Stimulated activated CD8-positive, alpha-beta memory T cell treated with anti-CD3 and anti-CD28 coated beads, Interleukin-12 subunit alpha, Interleukin-12 subunit beta, amount 100 ng/mL, for 4 hours (primary cell): ENCODE measurements around the gene DMGDH.

Experiments used
- DNase-seq: peaks from one replicate; pipeline ENCODE4 v3.0.0-alpha.2; 2020; ENCODE audit warnings: low read depth

Gene DMGDH

DNA sequence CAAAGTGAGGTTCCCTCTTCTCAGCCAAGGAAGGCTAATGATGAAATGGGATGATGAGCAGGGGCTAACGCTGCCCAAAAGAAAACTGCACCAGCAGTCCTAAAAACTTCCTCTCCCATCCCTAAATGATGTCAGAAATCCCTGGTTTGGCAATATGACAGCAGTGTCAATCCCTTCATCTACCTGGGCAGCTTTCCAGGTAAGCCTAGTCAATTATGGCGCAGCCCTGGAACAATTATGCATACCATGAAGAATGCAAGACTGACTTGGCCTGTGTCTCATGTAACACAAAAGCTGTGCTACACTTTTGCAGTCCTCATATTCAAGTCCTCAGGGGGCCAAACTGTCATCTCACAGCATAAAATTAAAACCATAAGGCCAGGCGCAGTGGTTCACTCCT lies 7.0 kb downstream of the DMGDH start:
- DNase-seq = no peak

DNA sequence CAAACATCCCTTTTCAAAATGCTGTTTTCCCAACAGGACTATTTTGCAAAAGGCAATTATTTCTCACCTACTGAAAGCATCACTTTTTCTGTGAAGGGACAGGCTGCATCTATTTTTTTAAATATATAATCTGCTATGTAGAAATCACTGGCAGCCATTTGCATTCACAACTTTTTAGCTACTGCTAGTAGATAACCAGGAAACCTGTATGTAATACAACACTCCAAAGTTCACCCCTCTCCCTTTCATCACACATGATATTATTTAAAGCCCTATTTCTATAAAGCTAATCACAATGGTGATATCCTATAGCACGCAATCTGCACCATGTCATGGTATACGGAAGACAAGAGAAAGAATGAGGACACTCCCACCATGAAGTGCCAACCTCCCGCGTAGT lies 9.8 kb downstream of the DMGDH start:
- no peak for DNase-seq

DNA sequence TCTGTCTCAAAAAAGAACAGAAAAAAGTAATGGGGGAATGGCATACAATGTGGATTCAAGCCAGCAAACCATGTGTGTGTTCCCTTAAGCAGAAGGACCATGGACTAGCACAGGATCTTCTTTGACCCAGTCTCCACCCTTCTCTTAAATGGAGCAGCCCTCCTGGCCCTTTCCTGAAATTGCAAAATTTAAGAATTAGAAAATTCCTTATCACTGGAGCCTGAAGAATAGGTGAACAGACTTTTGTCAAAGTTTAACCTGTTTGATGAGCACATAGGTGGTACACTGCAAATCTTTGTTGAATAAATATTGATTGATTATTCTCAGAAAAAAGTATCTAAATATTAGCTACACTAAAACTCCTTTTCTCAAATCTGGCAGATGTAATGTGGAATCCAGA lies 12.6 kb downstream of the DMGDH start:
- no peak for DNase-seq

DNA sequence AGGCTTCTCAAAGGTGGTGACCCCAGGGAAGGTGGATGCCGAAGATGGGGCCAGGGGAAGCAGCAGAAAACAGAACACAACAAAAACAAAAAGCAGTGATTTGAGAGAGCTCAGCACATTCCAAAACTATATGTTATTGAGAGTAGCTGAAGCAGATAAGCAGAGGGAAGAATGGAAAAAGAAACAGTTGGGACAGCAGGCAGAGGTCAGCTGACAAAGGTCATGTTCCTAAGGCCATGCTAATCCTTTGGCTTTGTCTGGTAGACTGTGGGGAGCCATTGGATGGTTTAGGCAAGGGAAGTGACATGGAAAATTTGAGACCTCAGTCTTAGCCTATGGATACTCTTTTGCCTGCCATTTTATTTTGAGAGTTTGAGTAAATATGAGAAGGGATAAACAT lies 14.5 kb downstream of the DMGDH start:
- DNase-seq = no peak

DNA sequence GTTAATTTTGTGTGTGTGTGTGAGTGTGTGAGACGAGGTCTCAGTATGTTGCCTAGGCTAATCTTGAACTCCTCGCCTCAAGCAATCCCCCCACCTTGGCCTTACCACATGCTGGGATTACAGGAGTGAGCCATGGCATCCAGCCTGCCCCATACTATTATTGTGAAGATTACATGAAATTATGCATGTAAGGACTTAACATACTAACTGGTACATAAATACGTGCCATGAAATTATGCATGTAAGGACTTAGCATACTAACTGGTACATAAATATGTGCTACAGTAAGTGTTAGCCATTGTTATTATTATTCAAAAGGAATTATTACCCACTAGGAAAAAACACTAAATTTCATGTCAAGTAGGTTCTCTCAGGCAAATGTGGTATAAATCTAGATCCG lies 16.2 kb downstream of the DMGDH start:
- no peak for DNase-seq

DNA sequence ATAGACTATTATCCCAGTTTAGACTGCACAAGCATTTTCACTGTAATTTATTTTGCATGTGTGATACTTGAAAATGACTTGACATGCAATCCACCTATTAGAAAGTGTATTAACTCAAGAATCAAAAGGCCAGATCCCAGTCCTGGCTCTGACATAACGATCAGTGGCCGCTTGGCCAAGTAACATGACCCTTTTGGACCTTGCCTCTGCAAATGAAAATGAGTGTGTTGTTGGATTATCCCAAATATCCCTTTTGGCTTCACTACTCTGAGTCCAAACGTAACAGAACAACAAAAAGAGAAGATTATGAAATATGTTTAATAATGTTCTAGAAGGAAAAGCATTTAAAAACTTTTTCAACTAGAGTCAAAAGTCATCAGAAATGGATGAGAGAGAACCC lies 19.0 kb downstream of the DMGDH start:
- DNase-seq = no peak

DNA sequence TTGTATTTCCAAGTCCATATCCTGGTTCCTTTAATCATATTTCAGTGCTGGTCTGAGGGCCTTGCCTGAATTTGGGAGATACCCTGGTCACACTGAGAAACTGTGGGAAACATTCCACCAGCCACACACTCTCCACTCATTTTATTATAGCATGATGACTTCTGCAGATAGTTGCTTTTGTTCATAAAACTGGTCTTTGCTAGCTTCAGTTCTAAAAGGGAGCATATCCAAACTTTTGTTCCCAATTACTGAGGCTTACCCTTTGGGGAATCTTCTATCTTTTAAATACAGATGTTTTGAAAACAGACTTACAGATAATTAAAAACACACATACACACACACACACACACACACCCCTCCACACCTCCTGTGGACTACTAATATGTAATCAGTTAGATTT lies 21.0 kb downstream of the DMGDH start:
- DNase-seq = no peak

DNA sequence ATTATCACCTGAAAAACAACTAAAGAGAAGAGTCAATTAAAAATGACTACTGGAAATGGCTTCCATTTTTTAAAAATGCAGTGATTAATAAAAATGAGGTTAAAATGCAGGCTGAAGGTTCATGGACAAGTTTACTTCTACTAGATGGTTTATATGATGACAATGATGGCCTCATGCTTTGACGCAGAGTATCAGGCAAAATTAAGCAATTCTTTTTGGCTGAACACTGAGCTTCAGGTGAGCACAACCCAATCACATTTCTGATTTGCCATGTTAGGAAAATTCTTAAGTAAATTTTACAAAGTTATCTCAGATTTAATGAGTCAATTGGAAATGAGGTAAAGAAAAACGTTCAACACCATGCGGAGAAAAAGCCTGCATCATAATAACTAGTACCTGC lies 22.3 kb downstream of the DMGDH start:
- no peak for DNase-seq

DNA sequence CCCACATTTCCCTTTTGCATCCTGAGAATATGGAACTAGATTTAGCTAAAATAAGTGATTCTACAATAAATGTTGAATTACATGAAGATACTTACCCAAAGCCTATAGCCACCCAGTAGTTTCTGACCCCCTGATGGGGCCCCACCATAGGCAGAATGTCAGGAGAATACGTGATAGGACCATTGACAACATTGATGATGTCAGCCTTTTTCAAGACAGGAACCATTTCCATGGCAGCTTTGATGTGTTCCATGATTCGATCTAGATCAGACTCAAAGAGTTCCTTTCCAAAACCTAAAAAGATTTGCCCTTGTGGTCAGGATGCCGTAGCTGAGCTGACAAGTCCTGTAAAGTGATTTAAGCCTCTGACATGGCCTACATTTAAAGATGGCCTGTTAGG lies 27.3 kb downstream of the DMGDH start:
- DNase-seq = no peak

DNA sequence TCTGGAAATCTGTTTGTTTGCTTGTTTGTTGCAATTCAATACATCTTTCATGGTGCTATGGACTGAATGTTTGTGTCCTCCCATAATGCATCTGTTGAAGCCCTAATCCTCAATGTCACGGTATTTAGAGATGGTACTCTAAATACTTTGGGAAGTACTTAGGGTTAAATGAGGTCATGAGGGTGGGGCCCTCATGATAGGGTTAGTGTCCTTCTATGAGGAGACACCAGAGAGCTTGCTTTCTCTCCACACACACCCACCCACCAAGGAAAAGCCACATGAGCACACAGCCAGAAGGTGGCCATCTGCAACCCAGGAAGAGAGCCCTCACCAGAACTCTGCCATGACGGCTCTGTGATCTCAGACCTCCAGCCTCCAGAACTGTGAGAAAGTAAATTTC lies 32.7 kb downstream of the DMGDH start:
- no peak for DNase-seq

DNA sequence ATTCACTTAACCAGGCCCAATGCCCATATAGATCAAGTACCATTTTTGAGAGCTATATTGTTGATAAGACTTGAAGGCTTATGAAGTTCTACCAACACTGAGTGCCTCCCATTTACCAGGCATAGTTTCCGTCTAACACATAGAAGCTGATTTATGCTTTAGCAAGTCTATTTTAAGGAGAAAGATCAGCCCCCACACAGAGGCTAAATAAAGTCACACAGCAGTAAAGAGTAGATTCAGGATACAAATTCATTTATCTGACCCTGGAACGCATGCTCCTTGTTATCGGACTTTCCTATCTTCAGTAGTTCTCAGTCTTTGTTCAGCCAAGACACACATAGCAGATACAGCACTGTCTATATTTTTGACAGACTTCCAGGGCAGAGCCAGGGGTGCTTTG lies 34.2 kb downstream of the DMGDH start:
- no peak for DNase-seq

DNA sequence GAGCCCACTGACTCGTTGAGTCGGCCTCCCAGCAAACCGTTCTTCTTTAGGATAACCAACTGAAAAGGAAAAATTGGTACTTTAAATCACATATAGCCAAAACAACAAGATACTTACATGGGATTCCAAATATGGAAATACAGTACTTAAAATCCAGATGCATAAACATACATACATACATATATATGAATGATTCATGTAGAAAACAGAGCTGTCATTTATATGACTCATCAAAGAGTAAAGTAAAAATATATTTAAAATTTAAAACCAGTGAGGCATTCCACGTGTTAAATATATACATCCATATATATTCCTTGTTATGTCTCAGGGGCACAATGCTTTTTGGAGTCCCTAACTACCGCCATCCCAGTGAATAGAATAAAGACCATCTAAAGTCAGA lies 36.7 kb downstream of the DMGDH start:
- DNase-seq = no peak

DNA sequence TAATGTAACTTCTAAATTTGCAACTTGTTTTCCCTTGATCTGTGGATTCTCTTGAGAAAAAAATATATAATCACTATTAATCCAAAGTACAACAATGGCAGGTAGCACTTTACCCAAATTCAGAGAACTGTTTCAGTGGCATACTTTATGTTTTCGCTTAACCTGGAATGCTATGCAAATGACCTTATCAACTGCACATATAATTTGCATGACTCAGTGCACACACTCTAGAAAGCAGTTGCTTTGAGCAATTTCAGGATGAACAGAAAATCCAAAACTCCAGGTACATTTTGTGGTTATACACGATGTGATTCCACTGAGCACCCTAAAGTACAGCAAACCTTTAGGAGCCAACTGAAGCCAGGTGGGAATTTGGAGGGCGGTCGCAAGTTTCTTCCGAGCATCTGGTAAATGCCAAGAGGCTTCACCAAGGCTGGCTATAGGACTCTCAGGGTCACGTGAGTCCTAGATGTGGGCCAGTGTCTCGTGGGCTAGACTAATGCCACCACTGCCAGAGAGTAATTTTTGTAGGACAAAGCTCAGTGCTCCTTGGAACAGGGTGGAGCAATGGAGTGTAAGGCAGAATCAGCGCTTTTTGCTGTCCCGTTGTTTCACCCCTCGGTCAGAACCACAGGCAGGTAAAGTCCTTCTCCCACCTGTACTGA lies 37.3 kb downstream of the DMGDH start:
- no peak for DNase-seq

DNA sequence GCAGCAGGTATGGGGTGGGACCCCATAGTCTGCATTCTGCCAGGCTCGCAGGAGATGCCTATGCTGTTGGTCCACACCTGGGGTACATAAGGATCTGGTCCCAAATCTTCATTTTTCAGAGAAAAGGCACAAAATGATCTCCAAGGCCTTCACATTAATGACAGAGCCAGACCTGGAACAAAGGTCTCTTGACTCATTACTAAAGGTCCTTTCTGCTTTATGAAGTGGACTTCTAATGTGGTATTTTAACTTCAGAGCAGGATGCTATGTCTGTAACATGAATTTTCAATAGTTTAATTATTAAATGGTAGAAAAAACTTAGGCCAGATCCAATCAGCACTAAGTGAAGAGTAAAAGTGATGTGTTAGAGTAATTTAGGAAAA lies 38.0 kb downstream of the DMGDH start:
- DNase-seq = no peak

DNA sequence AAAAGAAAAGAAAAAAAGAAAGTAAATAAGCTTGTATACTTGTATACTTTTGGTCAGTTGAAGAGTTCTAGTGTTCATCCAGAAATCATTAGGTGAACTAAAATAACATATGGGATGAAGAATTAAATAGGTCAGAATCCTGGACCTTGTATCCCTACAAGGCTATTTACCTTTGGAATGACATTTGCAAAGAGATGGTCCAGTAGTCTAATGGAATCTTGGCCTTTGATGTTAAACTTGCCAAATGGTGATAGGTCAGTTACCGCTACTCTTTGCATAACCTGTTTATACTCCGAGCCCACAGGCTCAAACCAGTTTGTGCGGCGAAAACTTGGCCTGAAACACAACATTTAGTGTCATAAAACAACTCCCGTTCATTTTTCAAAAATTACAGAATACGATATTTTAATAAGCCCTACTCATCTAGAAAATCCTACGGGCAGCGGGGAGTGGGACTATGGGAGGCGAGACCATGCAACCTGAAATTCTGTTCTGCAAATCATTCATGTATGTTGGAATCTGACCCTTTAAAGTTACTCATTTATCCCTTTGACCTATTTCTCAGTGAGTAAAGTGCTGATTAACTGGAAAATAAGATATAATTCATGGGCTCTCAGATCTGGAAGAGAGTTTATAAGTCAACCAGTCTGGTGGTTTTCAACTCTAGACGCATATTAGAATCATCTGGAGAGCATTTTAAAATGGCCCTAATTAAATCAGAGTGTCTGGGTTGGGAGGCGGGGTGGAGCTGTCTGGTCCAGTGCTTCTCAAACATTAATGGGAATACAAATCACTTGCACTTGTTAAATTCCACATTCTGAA lies 38.6 kb downstream of the DMGDH start:
- no peak for DNase-seq

DNA sequence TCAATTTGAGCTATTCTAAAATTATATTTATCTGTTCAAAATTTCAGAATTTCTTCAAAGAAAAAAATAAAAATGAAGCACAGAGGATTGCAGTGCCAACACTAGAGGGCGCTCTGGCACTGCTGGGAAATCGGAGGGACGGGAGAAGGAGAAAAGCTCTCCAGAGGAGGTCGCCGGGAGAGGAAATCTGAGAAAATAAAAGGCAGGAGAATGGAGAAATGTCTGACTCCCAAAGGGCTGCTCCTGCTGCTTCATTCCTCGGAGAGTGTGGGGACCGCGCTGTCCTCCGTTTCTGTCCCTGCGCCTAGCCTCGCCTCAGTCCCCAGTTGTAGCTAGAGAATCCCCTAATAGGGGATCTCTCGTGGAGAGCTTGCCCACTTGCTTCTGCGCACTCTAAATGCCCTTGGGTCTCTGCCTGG lies 44.4 kb downstream of the DMGDH start:
- DNase-seq = no peak

DNA sequence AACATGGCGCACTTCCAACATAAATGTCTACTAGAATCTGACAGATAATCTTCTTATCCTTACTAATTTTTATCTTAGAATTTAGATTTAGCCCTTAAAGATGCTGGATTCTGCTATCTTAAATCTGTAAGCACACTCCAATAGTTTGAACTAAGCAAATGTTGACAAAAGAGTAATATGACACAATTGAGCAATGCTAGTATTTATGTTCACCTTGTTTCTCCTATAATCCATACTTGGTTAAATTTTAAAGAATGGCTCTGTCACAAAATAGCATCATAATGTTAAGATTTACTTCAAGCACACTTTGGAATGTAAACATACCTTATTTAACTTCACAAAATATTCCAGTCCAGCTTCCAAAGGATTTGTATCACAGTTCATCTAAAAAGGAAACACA lies 45.5 kb downstream of the DMGDH start:
- DNase-seq = no peak

DNA sequence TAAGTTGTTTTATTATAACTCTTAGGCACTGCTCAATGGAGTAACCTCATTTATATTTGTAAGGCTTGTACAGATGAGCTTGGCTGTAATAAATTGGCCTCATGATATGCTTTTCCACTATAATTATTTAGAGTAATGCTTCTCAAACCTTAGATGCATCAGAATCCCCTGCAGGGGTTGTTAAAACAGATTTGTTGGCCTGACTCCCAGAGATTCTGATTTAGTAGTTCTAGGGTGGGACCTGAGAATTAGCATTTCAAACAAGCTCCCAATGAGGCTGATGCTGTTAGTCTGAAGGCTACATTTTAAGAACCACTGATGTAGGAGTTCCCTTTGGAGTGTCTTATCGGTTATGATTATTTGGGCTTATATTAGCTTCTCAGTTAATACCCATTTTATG lies 46.1 kb downstream of the DMGDH start:
- DNase-seq = no peak

DNA sequence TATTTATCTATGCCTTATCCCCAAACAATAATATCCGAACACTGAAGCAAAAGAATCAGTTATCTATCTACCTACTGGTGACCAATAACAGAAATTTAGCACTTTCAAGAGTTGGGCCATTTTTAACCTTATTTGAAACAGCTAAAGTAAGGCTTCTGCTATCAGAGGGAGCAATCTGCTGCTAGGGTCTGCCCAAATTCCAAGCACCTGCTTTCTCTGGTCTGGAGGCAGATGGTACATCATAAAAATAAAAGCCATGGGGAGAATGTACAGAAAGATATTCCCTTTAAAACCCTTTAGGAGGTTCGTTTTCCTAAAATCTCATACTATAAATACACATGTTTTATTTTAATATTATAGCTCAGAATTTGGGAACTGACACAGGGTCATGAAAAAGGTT lies 46.7 kb downstream of the DMGDH start:
- no peak for DNase-seq

DNA sequence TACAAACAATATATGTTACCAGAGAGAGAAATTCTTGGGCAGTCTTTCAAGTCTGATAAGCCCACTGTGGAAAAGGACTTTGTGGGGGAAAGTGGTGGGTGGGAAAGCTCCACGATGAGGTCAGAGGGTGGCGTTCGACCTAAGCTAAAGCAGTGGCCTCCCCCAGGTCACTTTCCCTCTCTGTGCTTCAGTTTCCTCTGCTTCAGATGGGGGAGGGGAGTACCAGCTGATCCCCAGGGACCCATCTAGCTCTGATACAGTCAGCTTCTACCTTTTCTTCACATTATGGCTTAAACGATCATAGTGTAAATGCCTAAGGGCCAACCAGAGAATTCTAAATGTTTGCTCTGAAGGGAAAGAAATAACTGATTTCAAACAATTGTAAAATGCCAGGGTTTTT lies 47.7 kb downstream of the DMGDH start:
- no peak for DNase-seq

DNA sequence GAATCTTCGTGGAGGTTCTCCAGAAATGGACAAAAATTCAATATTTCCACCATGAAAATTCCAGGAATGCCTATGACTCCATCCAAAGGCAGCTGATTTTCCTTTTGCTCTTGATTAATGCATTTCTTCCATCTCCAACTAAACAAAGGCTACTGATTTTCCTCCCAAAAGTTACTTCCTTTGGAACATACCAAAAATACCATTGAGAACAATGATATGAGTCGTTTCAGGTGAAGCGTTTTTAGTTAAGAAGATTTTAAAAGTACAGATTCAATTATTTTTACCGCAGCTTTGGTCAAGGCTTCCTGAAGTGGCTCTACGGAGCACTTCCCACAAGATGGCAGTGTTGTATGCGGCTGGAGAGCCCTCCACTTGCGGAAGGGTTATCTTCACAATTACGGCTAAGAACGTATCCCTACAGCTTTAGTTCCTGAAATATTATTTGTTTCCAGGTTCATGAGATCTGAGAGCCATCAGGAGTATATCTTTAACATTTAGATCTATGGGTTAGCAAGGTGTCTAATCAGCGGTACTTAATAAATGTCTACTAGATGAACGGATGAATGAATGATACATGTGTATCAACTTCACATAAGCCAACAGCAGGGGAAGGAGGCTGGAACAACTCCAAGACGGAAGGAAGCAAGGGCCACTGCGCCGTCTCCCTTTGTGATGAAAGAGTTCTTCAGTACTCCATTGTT lies 48.5 kb downstream of the DMGDH start:
- DNase-seq = no peak

DNA sequence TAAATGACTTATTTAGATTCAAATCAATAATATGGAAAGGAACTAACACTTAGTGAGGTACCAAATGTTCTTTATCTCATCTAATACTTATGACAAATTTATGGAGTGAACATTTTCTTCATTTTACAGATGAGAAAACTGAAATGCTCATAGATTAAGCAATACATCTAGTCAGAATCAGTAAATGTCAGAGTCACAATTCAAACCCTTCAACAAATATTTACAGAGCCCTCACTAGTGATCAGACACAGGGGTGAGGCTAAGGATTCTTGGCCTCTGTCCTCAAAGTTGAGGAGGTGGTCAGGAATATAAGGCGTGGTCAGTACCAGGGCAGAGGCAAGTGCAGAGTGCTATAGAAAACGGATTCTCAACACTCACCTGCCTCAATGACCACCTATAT lies 54.8 kb downstream of the DMGDH start:
- no peak for DNase-seq

DNA sequence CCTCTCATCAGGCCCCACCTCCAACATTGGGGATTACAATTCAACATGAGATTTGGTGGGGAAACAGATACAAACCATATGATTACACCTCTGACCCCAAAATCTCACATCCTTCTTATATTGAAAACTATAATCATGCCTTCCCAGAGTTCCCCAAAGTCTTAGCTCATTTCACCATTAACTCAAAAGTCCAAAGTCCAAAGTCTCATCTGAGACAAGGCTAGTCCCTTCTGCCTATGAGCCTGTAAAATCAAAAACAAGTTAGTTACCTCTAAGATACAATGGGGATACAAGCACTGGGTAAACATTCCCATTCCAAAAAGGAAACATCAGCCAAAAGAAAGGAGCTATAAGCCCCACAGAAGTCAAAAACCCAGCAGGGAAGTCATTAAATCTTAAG lies 57.6 kb downstream of the DMGDH start:
- DNase-seq = no peak
